Left ventricle myocardium inferior (tissue), 1 donor: Measurements from ENCODE around the gene PSMD5. TPM values are rescaled to one million over a fixed set of nuclear protein-coding genes. Genes with fewer than 3 reads are reported as not detected.

Experiments used
- DNase-seq: peaks from one replicate; pipeline ENCODE4 v3.0.0-alpha.2; 2020
- H3K27ac ChIP-seq: fragments of 200-600 bp; replicated peaks from 2 replicates; pipeline ENCODE4 v1.8.0; 2021
- H3K27me3 ChIP-seq: fragments of 200-600 bp; 2 replicates; pipeline ENCODE4 v1.8.0; 2021; ENCODE audit warnings: low read depth
- H3K36me3 ChIP-seq: fragments of 200-600 bp; 2 replicates; pipeline ENCODE4 v1.8.0; 2021
- H3K4me1 ChIP-seq: fragments of 200-600 bp; 2 replicates; pipeline ENCODE4 v1.8.0; 2021
- H3K4me3 ChIP-seq: fragments of 200-600 bp; 2 replicates; pipeline ENCODE4 v1.8.0; 2021; ENCODE audit warnings: mild to moderate bottlenecking, moderate library complexity
- H3K9me3 ChIP-seq: fragments of 200-600 bp; replicated peaks from 2 replicates; pipeline ENCODE4 v1.8.0; 2021
- CTCF ChIP-seq: fragments of 200-600 bp; IDR thresholded peaks from 2 replicates; pipeline ENCODE4 v1.8.0; 2021; ENCODE audit warnings: antibody characterized with exemption, mild to moderate bottlenecking, borderline replicate concordance
- intact Hi-C: fragments of 100-400 bp; cut with micrococcal nuclease; formaldehyde crosslinking; loops from one replicate; pipeline ENCODE4 v1.11.0; 2022
- total RNA-seq: library from RNA; stranded (reverse); fragmentation: NEBNext Ultra II Directional; extraction: Animal tissue kit (Norgen Biotek cat#: 25700); gene quantifications from one replicate; pipeline ENCODE4 v1.2.1, GENCODE V29; 2021
- donor health status: DM: no; HTN: yes; CAD: no; lungs with severe emphysema.

Gene PSMD5
- total RNA-seq, 1 donor from 2014 or later, result 16.2 TPM

GRCh38 chr9:120876842-120877240 lies 34.1 kb upstream of the PSMD5 start, which contains the start of gene PHF19:
Gene PHF19, minus strand, starts transcription at chr9:120877188. Its CDS starts 2,447 bp downstream, at chr9:120874741.
- Histone ChIP-seq H3K27ac (peak within 1 kb of the TSS; percentile 95), H3K27me3 (no peaks in the 10 kb centered on the region), H3K4me3 (peak within 1 kb of the TSS; percentile 87), H3K36me3 (peaks cover 5% of the 10 kb centered on the region), H3K4me1 (peaks cover 21% of the 10 kb centered on the region), H3K9me3 (no peaks in the 10 kb centered on the region)
- no peak for TF ChIP-seq CTCF
- intact Hi-C loops, result loop anchor here (10.0 kb wide), 1 partner anchor 48 kb away; the partner anchor contains the start of gene TRAF1
- peak; percentile 36 for DNase-seq

DNA sequence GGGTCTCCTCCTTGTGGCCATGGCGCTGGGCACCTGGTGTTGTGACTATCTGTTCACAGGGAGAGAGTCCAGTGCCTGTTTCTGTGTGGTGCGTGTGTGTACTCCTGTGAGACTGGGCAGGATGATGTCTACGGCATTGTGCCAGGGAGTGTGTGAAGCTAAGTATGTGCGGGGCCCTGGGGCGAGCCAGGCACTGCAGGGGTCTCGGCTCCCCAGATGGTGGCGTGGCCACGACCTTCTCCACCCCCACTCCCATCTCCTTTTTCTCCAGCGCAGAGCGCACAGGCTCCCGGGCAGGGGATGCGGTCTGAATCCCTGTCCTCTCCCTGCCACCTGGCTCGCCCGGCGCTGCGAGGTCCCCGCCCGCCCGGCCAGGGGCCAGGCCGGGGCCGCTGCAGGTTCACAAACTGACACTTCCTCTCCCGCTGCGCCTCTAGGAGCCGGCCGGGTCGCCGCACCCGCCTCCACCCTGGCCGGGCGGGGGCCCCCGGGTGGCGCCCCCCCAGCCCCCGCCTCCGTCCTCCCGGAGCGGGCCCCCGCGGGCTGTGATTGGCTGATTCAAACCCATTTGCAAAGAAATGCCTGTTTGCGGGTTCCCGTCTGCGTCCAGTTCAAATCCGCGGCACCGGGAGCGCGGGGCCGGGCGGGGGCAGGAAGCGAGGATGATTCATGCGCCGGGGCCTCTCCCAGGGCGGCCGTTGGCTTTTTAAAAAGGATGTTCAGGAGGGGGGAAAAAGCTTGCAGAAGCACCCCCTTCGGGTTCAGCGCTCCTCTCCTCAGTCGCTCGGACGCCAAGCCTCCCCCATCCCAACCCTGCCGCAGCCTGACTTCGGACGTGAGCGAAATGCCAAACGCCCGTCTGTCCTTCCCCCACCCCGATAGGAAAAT lies 33.5 kb upstream of the PSMD5 start:
- H3K36me3 ChIP-seq, result peaks cover 5% of the 10 kb centered on the region
- peak; percentile 85 for DNase-seq
- TF ChIP-seq CTCF, result no peak
- peaks cover 21% of the 10 kb centered on the region for H3K4me1 ChIP-seq
- H3K9me3 ChIP-seq, result no peaks in the 10 kb centered on the region
- H3K27me3 ChIP-seq, result no peaks in the 10 kb centered on the region
- peak overlapping the region; percentile 87 for H3K4me3 ChIP-seq
- H3K27ac ChIP-seq, result peak overlapping the region; percentile 95
- intact Hi-C loops, result loop anchor here (10.0 kb wide), 1 partner anchor 49 kb away; the partner anchor contains the start of gene TRAF1

GRCh38 chr9:120875643-120875953 lies 32.9 kb upstream of the PSMD5 start:
- intact Hi-C loops, result loop anchor here (10.0 kb wide), 1 partner anchor 49 kb away; the partner anchor contains the start of gene TRAF1

DNA sequence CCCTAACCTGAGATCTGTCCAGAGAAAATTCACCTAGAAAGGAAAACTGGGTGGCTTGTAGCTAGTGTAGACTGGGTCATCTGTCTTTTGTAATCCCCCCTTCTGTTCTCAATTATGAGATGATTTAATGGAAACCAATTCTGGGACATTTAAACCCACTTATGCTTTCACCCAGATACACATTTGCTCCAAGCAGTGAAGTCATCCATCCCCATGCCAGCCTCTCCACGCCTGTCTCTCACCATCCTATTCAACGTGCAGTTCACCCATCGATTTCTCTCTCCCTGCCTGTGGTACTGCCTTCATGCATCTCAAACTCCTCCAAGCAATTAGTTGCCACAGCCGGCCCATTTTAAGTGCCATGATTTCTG lies 32.5 kb upstream of the PSMD5 start:
- Histone ChIP-seq H3K27ac (peak overlapping the region; percentile 95), H3K27me3 (no peaks in the 10 kb centered on the region), H3K9me3 (no peaks in the 10 kb centered on the region), H3K36me3 (peaks cover 5% of the 10 kb centered on the region), H3K4me3 (no peak overlapping the region), H3K4me1 (peaks cover 21% of the 10 kb centered on the region)
- intact Hi-C loops, result loop anchor here (10.0 kb wide), 1 partner anchor 50 kb away; the partner anchor contains the start of gene TRAF1
- DNase-seq, result no peak
- TF ChIP-seq CTCF, result no peak

More at GRCh38 chr9:120875643-120875953, 32.9 kb upstream of the PSMD5 start:
- H3K27ac ChIP-seq, result peak overlapping the region; percentile 95
- DNase-seq, result no peak
- no peaks in the 10 kb centered on the region for H3K27me3 ChIP-seq
- H3K9me3 ChIP-seq, result no peaks in the 10 kb centered on the region
- peaks cover 5% of the 10 kb centered on the region for H3K36me3 ChIP-seq
- TF ChIP-seq CTCF, result no peak
- H3K4me1 ChIP-seq, result peaks cover 21% of the 10 kb centered on the region
- H3K4me3 ChIP-seq, result peak overlapping the region; percentile 87

DNA sequence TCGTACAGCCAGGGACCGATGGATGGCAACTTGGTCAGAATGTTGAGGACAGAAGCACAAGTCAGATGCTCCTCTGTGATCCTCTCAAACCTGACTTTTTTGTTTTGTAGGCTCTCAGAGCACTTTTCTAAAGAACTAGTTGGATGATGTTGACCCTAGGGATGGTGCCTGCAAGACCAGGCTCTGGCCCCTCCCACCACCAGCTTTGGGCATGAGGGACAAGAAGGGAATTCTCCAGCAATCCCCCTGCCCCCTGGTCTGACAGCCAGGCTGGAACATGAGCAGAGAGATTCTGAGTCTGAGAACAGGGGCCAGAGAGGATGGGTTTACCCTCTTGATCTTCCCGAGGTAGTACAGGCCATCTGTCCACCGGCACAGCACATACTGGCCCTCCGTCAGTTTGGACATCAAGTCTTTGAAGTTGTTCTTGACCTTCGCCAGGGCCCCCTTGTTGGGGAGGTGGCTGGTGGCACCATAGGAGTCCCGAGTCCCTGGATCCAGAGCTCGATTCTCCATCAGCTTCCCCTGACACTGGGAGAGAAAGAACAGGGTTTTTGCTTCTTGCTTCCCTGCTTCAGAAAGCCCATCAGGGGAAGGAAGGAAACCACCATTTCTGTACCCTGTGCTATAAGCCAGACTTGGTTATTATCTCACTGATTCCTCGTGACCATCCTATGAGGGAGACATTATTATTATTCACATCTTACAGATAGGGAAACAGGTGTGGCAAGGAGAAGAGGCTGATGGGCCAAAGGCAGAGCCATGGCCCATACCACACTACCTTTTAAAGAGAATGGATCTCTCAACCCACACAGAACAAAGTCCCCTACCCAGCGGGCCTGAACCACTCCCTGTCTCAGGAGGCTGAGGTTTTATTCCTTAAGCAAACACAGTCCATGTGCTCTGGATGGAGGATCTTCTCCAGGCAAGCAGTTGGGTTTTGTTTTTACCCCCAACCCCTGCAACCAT lies 31.8 kb upstream of the PSMD5 start:
- no peaks in the 10 kb centered on the region for H3K9me3 ChIP-seq
- peaks cover 5% of the 10 kb centered on the region for H3K36me3 ChIP-seq
- peaks cover 23% of the 10 kb centered on the region for H3K4me1 ChIP-seq
- no peaks in the 10 kb centered on the region for H3K27me3 ChIP-seq
- DNase-seq, result no peak
- TF ChIP-seq CTCF, result no peak
- intact Hi-C loops, result loop anchor here (10.0 kb wide), 1 partner anchor 50 kb away; the partner anchor contains the start of gene TRAF1
- no peak overlapping the region for H3K4me3 ChIP-seq
- H3K27ac ChIP-seq, result no peak overlapping the region
